HG03064 (cell line): ENCODE measurements around the gene NOS3.

ENCODE experiments used
- ATAC-seq: cut with Tn5 transposase; IDR thresholded peaks from one replicate; pipeline ENCODE4 v1.9.1; 2021; ENCODE audit warnings: low read depth; ENCODE audit not compliant: unreplicated experiment

Gene NOS3

DNA sequence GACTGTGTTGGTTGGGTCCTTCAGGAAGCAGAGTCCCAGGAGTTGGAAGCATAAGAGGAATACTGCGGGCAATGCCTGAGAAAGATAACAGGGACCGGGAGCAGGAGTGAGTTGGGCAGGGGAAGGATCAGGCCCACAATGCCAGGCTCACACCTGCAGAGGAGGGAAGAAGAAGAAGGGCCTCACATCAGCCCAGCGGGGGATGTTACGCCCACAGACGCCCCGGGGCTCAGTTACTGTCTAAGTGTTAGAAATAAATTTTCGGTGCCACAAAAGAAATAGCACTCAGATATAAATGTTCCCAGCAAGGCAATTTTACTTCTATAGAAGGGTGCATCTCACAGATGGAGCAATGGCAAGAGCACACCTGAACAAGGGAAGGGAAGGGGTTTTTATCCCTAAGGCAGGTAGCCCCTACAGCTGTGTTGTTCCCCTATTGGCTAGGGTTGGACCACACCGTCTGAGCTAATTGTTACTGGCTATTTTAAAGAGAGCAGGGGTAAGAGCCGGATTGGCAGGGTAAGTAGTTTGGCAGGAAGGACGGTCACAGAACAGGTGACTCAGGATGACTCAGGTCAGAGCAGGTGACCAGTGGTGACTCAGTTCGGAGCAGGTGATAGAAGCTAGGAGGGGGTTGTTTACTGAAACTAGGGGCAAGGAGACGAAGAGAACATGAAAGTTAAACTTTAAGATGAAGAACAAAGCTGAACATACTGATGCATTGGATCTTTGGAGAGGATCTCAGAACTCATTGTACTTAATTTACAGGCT lies at the start of gene NOS3:
Gene NOS3 (plus strand): TSS at position 602 of the 771 bp plus-strand sequence. CDS start 2,787 bp downstream, outside the sequence.
- no peak for ATAC-seq

DNA sequence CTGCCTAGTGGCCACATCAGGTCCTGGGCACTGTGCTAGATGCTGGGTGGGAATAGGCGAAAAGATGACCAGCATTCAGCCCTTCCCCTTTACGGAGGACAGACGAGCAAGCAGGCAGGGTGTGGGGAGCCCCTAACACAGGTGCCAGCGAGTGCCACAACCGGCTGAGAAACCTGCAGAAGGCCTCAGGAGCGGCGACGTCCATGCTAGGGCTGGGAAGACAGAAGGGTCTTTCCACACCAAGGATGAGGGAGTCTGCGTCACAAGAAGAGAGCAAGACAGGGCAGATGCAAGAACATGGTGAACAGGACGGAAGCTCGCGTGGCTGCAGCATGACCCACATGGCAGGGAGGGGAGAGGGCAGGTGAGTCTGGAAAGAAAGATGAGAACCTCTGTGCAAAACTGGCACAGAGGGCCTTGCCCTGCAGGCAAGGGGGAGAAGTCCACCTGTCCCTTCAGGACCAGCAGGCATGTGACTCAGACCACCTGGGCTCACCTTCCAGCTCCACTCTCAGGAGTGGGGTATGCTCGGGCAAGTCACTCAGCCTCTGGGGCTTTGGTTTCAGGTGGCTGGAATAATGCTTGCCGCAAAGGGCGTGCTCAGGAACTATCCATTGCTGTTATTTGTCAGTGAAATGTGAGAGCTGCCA lies 49.3 kb upstream of the NOS3 start:
- no peak for ATAC-seq

DNA sequence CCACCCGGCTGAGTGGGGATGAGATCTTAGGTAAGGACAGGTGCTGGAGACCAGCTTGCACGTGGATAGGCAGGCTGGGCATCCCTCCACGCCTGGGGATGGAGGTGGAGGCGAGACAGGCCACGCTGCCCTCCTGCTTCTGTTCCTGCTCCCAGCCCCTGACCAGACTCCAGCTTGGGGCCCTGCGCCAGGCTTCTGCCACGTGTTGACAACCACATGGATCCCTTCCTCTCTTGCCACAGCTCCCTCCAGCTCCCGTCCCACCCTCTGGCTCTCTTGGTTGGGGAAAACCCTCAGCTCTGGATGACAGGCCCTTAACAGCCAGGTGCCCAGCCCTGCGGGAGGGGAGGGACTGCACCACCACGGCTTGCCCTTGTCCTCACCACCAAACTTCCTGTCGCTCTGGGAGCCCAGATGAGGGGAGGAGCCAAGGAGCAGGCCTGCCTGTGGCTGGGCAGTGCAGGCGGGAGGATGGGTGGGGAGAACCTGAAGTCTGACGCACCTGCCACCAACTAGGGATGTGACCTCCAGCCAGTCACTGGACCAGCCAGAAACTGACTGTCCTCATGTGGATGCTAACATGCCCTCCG lies 48.7 kb upstream of the NOS3 start:
- ATAC-seq: no peak

DNA sequence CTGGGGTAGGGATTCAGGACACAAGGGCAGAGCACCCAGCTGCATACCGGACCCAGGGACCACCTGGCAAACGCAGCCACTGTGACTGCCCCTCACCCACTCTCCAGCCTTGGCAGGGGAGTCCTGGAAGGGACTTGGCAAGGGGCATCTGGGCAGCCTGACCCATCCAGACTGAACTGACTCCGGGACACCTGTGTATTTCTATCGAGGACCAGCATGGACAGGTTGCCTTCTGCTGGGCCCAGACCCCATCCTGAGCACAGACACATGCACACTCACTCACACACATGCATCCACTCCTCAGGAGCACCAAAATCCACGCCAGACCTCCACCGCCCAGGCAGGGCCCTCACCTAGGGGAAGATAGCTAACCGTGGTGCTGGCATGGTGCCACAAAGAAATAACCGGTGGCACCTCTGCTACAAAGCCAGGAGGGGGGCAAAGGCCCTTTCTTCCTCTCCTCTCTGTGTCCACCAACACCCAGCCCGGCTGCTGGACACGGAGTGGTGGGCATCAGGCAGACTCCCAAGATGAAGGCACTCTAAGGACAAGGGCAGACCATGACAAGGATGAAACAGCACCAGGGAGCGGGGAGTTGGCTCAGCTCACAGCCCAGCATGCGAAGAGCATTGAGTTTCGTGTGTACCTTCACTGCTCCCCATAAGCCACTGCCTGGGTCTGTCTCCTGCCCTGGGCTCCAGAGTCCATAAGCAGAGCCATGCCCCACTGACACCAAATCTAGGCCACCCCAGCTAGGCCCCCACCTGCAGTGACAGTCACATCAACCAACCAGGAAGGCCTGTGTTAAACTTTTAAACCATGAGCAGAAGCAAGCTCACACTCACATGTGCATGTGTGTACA lies 48.0 kb upstream of the NOS3 start:
- no peak for ATAC-seq

DNA sequence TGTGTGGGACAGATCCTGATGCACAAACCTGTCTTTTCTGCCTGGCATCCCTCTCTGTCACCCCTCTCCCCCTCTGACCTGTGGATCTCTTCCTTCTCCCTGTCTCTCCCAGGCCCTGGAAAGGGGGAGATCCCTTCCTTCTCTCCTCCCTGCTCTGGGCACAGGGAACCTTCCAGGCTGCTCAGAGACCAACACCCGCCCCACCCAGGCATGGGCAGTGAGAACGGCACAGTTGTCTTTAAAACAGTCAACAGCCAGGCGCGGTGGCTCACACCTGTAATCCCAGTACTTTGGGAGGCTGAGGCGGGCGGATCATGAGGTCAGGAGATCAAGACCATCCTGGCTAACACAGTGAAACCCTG lies 47.4 kb upstream of the NOS3 start:
- no peak for ATAC-seq

DNA sequence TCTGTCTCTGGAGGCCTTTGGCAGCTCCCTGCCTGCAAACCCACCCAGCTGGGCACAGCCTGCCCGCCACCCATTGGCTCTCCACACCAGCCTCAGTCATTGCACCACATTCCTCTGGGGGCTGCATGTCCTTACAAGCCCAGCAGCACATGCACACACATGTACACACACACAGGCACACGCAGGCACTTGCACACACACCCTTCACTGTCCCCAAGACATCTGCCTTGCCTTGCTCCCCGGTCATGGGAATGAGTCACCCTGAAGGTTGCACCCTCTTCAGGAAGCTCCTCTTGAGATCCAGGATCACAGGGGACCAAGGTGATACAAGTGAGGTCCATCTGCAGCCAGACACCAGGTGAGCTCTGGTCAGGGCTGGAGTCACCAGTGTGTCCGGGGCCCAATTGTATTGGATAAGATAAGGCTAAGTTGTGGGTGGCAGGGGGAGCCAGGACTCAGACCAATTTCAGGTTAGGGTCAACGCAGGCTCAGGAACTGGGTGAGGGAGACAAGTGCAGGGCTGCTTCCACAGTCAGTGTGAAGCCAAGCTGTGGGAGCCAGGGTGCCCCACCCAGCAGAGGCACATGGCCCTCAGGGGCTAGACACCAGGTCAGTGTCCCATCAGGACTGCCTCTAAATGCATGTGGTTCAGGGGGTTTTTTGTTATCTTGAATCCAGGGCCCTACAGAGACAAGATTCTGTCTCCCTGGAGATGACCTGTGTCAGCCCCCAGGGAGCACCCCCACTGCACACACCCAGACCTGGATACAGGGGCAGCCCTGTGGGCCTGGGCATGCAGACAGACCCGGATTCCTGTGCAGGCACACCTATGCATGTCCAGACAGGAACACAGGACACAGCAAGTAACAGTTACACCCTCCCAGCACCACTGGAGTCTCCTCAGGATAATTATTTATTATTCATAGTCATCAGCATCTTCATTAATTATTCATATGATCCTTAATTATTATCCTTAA lies 46.5 kb upstream of the NOS3 start:
- no peak for ATAC-seq

DNA sequence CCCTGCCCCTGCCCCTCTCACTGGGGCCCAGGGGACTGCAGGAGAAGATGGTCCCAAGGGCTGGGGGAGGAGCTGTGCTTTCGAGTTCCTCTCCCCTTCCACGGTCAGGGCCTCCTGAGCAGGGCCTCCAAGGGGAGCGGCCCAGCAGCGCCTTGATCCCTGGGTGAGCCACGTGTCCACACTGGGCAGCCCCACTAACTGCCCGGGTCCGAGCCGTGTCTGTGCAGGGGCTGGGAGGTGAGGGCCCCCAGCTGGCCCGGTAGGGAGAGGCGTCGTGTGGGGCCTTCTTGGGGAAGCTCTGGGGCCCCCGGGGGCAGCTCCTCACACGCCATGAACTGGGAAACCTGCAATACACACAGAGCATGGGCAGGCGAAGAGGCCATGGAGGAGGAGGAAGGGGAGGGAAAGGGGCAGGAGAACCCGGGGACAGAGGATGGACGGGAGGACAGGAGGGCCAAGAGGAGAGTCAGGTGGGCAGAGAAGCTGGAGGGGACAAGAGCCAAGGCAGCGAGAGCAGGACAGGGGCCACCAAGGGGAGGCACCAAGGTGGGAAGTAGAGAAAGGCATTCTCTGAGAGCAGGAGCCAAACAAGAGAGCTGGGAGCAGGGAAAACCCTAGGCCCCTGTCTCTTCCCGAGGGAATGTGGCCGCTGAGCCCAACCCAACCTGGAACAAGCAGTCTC lies 45.5 kb upstream of the NOS3 start:
- ATAC-seq: no peak

DNA sequence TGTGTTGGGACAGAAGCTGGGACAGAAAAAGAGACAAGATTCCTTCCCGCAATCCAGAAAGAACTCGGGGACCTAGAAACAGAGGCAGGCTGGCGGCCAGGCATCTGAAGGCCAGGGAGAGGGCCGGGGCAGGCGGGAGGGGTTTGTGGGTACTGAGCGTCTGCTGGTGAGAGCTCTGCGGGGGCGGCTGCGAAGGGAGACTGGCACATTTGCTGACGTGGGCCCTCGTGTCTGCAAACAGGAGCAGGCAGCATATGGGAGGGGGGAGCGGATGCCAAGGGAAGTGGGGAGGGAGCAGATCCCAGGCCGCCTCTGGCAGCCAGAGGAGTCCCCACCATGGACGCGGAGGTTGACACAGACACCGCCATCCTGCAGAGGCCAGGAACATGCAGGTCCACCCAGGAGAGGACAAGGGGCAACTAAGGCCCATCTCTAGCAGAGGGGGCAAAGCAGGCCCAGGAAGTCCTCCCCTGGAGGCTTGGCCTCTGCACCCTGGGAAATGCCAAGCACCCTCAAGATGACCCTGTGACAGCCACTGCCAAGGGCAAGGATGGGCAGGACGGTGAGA lies 44.9 kb upstream of the NOS3 start:
- ATAC-seq: no peak

DNA sequence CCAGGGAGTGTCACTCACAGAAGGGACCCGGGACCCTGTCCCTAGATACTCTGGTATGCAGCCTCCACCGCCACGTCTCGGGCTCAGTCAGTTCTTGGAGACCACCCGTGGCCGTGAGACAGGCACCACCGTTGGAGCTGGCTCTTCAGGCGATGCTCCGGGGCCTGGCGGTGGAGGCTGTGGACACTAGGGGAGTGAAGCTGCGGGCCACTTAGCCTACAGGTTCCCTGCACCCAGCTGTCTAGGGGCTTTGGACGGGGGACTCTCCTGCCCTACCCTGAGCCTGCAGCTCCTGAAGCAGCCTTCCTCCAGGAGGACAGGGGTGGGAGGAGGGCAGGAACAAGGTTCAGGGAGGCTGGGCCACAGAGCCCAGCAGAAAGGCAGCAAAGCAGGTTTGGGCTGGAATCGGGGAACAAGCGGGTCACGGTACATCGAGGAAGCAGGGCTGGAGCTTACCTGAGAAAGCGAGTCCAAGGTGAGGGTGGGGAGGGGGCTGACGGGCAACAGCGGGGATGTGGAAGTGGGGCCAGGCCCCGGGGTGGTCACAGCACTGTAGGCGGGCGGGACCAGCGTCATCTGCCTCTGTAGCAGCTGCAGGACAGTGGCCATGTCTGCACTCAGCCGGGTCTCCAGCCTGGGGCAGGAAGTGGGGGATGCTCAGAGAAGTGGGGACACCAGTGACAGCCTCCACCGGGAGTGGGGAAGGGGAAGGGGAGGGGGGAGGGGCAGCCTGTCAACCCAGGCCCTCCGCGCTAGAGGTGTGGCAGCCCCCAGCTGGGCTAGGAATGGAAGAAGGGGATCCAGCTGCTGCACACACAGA lies 44.2 kb upstream of the NOS3 start:
- ATAC-seq: no peak

DNA sequence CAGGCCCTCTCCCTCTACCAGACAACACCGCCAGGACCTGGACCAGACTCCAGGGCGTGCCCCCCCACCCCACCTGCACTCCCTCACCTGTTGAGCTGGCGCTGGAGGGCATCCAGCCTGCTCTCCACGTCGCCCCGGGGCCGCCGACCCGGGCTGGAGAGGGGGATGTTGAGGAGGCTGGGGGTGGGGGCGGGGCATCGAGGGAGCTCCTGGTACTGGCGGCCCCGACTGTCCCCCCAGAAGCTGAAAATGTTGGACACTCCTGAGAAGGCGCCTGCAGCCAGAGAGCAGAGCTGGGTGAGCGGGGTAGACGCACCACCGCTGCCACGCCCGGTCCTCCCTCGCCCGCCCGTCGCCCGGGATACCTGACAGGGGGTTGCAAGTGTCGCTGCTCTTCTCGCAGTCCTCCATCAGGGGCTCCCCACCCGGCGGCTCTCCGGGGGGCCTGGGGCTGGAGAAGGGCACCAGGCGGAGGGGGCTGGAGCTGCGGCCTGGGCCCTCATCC lies 43.5 kb upstream of the NOS3 start:
- no peak for ATAC-seq

DNA sequence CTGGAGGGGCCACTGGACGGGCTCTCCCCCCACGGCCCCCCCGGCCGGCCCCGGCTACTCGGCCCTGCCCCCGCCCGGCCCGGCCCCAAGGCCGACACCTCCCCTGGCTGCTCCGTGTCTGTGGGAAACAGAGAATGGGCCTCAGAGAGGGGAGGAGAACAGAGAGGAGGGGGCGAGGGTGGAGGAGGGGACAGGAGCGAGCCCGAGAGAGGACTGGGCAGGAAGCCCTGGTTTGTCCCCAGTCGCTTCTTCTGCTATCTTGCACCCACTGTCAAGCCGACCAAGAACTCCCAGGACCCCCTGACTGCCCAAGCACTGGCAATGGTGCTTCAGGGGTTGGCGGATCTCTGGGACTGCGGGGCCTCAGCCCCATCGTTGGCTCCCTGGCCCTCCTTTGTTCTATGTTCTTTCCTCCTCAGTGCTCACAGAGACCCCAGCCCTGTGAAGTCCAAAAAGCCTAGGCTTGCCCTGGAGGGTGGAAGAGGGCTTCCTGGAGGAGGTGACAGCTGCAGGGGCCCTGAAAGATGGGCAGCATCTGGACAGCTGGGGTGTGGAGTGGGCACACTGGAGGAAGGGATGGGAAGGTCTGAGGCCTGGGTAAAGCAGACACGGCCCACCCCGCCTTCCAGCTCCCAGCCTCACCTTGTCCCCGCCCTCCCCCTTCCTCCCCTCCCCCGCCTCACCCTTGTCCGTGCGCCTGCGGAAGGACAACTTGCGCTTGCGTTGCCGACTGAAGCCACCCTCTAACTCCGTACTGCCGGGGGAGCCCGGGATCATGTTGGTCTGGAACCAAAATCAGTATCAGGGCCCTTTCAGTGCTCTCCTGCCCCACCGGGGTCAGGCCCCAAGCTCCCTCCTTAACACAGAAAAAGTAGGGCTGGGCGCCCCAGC lies 42.8 kb upstream of the NOS3 start:
- no peak for ATAC-seq

DNA sequence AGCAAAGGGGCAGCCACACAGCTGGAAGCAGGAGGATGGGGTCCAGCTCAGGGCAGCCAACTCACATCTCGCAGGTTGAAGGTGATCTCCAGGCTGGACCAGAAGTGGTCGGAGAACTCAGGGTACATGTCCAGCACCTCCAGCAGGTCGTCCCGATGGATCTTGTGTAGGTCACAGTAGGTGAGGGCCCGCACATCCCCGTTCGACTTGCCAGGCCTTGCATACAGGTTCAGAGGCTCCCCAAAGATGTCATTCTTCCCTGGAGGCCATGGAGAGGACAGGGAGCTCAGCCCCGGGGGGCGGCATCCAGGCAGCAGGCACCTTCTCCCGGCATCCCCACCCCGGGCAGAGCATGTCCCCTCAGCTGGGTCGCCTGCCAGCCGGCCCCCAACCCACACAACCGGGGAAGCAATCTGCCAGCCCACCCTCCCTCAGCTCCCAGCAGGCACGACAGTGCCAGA lies 42.0 kb upstream of the NOS3 start:
- no peak for ATAC-seq

DNA sequence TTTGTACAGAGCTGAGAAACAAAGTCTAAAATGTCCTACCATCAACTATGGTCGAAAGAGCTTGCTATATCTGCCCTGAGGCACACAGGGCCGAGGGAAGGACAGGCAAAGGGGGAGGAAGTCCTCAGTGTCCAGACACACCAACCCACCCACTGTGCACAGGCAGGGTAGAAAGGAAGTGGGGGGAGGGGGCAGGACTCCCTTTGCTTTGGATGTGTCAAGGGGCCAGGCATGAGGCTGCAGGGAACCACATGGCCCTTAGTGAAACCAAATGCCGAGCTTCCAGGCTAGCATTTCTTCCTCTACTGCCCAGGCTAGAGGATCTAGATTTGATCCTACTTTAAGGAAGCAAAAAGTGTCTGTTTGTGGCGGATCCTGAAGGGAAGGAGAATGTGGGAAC lies 41.3 kb upstream of the NOS3 start:
- ATAC-seq: no peak

DNA sequence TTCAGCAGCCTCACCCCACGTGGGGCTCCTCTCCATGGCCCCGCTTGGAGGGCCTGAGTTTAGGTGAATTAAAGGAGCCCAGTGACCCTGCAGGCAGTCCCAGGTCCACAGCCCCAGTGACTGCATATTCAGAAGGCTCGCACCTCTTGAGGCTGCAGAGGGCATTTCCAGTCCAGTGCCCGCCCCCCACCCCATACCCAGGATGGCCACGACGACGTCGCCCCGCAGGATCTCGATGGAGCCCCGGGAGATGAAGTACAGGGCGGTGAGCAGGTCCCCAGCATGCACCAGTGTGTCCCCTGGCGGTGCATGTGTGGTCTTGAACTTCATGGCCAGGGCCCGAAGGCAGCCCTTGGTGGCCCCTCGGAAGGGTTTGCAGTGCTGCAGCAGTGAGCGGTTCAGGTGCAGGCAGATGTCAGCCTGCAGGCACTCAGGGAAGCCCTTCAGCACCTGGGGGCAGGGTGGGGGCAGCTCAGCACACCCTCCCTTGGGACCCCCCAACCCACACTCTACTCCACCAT lies 40.8 kb upstream of the NOS3 start:
- ATAC-seq: no peak

DNA sequence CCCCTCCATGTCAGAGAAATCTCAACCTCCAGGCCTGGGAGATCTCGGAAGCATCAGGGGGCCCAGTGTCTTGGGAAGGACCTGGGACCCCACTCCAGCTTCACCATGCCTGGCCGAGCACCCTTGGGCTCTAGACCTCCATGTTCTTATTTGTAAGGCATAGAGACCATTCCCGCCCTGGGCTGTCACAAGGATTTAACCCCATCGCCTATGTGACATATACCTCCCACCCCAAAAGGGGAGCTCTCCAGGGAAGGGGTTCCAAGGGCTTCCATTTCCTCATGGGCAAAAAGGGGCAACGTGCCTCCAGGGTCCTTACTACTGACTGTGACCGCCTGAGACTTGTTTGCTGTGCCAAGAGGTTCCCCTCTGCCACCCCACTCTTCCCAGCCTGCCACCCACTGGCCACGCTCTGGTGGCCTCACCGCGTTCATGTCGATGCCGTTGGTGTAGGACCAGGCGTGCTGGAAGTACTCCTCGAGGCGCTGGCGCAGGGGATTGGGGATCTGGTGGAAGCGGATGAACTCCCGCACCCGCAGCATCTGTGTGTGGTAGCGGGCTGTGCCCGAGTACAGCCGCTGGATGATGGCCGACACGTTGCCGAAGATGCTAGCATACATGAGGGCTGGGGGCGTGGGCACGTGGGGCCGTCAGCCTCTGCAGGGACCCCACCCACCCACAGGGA lies 40.2 kb upstream of the NOS3 start:
- ATAC-seq: no peak

DNA sequence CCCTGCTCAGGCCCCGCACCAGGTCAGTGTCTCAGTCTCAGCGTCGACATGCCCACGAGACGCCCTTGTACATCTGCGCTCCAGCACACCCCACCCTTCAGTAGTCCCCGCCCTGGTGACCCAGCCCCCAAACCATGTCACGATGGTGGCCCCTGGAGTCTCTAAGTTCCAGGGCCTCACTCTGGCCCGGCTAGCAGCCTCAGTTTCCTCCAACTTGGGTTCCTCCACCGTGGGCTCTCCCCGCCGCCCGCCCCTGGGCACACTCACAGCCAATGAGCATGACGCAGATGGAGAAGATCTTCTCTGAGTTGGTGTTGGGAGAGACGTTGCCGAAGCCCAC lies 39.7 kb upstream of the NOS3 start:
- ATAC-seq: no peak
